ENCODE measurements around the gene CORO2A.

CORO2A gene

DNA sequence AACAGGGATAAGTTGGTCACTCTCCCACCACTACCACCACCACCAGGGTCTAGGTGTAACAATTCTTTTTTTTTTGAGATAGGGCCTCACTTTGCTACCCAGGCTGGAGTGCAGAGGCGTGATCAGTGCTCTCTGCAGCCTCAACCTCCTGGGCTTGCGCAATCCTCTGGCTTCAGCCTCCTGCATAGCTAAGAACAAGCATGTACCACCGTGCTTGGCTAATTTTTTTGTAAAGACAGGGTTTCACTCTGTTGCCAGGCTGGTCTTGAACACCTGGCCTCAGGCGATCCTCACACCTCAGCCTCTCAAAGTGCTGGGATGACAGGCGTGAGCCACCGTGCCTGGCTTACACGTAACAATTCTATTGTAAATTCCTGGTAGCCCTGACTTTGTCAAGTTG lies 27.5 kb downstream of the CORO2A start:
- DNase-seq: no peak

DNA sequence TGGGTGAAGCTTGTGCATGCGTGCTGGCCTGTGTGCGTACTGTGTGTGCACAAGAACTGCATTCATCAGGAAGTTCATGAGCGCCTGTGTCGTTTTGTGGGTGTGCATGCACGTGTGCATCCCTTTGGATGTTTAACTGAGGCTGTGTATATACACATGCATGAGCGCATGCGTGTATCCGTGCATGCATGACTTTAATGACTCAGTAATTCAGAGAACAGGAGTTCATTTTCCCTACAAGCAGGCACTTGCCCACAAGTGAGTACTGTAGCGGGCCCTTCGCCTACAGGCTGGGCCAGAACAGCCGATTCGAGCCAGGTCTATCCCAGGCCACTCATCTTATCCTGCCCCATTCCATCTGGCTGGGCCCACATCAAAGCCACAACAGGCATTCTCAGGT lies 29.8 kb downstream of the CORO2A start:
- DNase-seq: no peak

DNA sequence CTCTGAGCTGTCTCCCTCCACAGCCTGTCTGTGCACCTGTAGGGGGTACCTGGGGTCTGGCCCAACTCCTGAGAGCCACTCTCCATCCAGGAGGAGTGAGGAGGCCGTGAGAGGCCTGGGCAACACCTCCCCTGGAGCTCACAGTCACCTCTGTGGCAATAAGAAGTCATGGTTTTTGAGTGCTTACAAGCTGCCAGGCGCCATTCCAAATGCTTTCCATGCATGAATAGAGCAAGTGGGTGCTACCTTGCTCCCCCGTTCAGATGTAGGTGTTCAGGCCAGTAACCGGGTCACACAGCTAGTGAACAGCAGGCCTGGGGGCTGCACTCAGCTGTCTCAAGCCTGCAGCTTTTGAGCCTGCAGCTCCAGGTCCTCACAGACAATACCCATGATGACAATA lies 30.6 kb downstream of the CORO2A start:
- no peak for DNase-seq

DNA sequence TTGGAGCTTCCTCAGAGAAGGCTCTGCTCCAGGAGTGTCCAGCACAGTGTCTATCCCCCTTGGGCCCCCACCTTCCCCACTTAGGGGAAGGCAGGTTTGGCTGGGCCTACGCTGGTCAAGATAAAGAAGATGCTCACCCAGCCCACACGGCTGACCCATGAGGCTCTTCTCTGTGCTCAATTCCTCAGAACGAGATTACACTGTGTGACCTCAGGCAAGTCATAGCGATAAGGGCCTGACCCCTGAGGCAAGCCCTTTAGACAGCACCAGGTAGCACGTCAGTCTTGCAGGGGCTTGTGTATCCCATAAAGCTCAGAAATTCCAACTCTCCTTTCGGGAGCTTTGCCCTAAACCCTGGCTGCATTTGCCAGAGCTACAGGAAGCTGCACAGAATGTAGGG lies 32.6 kb downstream of the CORO2A start:
- no peak for DNase-seq

DNA sequence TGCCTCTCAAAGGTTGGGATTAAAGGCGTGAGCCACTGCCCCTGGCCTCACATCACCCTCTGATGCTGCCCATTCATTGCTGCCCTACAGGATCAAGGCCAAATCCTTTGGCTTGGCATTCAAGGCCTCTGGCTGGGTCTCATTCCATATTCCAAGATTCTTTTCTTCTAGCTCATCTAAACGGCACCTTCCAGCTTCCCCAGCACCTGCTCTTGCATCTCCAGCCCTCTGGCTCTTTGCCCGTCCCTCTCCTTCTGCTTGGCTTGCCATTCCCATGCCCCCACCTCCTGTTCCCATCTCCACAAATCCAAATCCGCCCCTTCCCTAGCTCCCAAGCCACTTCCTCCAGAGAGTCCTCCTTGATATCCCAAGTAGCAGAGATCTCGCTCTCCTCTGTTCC lies 33.1 kb downstream of the CORO2A start:
- DNase-seq: no peak

DNA sequence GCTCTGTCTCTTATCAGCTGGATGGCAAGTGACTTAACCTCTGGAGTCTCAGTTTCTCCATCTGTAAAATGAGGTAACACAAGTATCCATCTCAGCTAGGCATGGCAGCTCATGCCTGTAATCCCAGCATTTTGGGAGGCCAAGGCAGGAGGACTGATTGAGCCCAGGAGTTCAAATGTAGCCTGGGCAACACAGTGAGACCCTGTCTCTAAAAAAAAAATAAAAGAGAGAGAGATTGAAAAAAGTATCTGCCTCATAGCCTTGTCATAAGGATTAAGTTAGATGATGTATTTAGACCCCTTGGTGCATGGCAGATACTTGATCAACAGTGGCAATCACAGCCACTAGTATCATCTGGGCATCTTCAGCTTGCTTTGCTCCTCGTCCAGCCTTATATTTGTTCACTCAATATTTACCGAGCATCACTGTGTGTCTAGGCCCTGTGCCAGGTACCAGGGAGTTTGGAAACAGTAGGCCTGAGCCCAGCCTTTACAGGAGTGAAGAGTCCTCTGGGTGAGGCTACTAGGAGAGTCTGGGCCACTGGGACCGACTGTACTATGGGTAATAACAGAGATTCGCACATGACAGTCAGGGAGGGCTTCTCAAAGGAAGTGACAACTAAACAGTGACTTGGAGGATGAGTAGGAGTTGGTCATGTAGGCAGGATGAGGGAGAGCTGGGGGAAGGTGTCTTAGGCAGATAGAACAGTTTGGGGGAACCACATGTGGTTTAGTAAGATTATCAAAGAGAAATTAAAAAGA lies 34.2 kb downstream of the CORO2A start:
- peak; percentile 36 for DNase-seq

DNA sequence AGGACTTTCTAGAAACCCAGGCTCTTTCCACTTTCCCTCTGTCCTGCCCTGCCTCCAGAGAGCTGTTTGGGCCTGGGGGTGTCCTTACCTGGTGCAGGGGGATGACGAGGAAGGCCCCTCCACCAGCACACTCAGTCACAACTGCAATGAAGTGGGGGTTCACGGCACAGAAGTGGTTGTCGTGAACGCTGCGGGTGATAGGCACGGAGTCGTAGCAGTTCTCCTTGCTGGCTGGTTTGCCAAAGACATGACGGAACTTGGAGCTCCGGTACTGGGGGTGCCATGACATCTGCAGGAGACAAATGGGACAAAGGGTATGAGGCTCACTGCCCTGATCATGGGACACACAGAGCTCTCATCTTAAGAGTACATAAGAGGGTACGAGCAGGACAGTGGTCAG lies 35.1 kb downstream of the CORO2A start:
- no peak for DNase-seq

DNA sequence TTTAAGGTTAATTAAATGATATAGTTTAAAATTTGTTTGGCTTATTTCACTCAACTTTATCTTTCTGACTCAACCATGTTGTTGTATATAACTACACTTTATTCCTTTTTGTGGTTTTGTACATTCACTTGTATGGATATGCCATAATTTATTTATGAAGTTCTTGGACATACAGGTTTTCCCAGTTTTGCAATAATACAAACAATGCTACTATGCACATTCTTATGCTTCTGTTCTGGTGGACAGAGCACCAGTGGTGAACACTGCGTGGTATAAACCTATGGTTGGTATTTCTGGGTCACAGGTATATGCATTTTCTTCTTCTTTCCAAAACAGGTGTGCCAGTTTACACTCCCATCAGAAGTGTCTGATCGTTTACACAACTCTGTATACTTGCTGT lies 37.8 kb downstream of the CORO2A start:
- no peak for DNase-seq

DNA sequence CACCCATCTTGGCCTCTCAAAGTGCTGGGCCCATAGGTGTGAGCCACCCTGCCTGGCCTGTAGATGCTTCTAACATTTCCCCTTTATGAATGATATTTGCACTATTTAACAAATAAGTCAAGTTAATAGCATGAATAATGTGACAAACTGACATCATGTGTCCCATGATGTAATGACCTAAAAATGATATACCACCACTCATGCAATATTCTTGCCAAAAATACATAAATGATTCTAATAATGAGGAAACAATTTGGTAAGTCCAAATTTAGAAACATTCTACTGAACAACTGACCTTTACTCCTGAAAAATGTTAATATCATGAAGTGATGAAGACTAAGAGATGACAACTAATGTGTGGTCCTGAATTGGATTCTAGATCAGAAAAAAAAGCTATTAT lies 39.9 kb downstream of the CORO2A start:
- no peak for DNase-seq

DNA sequence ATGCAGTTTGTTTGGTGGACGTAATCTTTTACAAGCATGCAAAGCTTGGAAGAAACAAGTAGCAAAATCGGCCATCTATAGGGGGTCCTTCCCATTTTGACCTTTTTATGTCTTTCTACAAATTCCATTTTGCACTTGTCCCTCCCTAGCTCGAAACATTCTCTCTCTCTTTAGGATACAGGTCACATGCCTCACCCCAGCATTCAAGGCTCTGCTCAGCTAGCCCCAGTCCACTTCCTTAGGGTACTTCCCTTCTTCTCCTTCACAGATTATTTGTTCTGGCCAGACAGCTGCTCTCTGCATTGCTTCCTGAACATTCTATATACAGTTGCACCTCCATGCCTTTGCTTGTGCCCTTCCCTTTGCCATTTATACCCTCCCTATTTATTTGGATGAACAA lies 41.7 kb downstream of the CORO2A start:
- DNase-seq: no peak

DNA sequence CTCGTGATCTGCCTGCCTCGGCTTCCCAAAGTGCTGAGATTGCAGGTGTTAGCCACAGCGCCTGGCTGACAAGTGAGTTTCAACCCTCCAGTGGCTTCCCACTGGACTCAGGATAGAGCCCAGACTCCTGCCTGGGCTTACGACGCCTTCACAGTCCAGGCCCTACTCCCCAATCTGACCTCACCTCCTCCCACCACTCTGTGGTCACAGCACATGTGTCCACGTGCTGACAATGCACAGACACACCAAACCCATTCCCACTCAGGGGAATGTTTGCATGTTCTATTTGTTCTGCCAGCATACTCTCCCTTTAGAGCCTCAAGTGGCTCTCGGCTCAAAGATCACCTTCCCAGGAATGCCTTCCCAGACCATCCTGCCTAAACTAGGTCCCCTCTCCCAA lies 42.3 kb downstream of the CORO2A start:
- DNase-seq: no peak

DNA sequence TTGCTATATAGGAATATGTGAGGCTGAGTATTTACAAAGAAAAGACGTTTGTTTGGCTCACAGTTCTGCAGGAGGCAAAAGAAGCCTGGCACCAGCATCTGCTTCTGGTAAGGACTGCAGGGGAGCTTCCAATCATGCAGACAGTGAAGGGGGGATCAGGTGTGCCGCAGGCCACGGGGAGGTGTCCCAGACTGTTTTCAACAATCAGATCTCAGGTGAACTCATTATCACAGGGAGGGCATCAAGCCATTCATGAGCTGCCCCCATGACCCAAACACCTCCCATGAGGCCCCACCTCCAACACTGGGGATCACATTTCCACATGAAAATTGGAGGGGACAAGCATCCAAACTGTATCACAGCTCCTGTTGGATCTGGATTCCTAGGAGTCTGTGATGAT lies 43.0 kb downstream of the CORO2A start:
- no peak for DNase-seq

DNA sequence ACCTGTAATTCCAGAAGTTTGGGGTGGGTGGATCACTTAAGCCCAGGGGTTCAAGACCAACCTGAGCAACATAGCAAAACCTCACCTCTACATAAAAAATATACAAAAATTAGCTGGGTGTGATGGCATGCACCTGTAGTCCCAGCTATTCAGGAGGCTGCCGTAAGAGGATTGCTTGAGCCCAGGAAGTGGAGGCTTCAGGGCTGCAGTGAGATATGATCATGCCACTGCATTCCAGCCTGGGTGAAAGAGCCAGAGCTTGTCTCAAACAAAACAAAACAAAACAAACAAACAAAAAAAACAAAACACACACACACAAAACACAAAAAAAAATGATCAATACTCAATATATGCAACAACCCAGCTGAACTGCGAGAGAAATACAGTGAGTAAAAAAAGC lies 44.0 kb downstream of the CORO2A start:
- DNase-seq: no peak

DNA sequence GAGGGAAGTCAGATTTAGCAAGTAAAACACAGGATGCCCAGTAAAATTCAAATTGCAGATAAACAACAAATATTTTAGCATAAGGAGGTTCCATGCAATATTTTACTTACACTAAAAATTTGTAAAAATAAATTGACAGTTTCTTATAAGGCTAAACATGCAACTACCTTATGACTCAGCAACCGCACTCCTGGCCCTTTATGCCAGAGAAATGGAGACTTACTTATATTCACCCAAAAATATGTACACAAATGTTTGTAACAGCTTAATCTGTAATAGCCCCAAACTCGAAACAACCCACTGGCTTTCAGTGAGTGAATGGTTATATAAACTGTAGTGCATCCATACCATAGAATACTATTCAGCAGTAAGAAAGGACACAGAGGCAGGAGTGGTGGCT lies 44.9 kb downstream of the CORO2A start:
- DNase-seq: peak; percentile 33

DNA sequence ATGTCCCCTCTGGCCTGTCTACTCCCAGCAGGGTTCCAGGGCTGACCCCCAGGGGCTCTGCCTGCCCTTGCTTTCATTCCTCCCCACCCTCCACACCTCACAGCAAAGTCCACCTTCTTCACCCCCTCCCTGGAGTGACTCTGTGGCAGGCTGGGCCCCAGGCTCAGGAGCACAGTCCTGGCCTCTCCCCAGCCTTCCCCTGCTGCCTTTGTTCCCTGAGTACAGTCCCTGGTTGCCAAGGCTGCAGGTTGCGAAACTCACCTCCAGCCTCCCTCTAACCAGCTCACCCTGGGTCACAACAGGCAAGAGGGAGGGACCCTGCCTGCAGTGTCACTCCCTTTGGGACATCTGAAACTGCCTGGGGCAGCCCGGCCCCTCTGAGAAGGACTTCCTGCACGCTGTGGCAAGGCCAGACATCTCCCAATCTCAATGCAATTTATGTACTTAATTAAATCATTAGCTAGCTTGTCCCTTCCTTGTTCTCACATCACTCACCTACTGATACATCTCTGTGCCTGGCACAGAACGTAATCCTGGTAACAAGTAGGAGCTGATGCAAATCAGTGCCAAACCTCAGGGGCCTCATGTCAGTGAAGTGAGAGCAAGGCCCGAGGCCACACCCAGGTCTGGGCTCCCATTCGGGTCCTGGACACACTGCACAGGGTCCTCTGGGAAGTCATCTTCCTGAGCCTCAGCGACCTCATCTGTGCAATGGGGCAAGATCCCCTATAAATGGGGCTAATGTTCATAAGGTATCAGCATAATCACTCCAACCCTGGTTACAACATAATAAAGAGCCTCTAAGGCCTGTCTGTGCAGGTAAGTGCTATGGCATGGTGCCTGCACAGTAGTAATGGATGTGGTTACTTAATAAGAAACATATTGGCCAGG lies 46.1 kb downstream of the CORO2A start:
- no peak for DNase-seq

DNA sequence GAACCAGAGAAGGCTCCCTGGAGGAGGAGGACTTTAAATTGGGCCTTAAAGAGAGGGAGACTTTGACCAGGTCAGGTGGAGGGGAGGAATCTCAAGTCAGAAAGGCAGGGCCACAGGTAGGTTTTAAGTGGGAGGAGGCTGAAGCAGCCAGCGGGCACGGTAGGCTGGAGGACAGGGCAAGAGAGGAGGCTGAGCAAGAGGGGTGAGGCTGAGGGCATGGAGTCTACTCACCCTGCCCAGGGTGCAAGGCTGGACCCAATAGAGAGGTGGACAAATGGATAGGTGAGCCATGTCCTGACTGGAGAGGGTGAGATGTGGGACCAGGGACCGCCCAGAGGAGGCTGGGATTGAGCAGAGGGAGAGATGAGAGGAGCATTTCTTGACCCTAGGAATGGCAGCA lies 47.8 kb downstream of the CORO2A start:
- DNase-seq: no peak

DNA sequence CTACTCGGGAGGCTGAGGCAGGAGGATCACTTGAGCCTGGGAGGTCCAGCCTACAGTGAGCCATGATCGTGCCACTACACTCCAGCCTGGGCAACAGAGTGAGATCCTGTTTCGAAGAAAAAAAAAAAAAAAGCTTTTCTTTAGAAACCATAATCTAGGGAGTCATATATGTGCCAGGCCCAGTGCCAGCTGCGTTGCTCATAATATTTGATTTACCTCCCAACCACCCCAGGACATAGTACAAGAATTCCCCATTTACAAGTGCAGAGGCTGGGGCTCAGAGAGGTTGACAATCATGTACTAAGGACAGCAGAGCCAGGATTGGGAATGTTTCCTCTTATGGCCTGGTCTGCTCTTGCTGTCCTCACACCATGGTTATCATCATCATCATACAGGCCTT lies 48.4 kb downstream of the CORO2A start:
- DNase-seq: no peak

DNA sequence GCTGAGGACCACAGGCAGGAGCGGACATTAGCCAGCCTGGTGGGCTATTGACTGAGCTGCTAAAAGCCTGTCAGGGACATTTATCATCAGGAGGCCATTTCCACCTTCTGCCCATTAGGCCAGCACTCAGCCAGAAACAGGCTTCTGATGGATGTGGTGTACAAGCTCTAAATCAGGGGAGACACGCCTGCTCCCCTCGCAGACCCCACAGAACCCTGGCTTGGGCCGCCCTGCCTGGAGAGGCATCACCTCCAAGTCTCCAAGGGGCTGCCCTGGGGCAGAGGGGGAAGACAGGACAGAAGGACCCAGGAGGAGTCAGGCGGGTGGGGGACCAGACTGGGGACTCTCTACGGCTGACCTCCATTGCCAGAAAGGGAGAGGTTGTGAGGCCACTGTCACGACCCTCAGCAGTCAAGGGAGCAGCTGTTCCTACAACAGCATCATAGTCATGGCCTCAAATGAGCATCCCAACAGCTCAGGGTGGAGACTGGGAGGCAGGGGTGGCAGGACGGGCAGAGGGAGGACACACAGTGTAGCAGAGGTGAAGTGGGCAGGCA lies 49.4 kb downstream of the CORO2A start:
- DNase-seq: no peak

DNA sequence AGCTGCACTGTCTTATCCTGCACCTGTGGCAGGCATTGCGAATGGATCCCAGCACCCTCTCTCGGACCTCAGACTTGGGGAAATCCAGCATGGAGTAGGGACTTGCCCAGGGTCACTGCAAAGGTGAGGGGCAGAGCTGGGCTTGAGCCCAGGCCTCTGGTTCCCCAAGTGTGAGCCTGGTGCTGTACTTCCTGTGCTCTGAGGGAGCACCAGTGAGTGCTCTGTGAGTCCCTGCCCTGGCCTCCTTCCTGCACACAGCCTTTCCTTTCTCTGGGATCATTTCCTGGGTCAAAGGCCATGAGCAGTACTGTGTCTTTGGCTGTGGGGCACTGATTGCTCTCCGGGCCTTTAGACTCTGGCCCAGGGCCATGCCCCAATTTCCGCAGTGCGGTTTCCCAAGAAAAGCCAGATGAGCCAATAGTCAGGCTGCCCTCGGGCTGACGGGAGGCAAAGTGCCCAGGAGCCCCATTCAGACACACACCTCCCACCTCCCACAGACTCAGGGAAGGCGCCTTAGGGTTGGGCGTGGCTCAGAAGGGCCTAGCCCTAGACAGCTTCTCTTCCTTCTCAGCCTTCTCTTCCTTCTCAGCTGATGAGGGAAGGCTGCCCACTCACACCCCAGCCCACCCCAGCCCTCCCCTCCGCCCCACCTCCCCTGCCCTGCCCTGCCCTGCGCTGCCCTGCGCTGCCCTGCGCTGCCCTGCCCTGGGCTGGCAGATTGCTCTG lies 50.1 kb downstream of the CORO2A start:
- no peak for DNase-seq

DNA sequence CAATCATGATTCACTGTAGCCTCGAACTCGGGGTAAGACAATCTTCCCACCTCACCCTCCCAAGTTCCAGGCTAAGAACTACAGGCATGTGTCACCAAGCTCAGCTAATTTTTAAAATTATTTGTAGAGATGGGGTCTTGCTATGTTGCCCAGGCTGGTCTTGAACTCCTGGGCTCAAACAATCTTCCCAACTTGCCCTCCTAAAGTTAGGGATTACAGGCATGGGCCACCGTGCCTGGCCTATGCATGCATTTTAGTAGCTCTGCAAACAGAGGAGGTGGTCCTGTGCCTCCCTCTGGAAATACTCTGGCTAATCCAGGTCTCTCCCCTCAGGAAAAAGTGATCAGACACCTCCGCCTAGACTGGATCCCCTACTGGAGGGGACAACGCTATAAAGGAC lies 51.9 kb downstream of the CORO2A start:
- DNase-seq: no peak

DNA sequence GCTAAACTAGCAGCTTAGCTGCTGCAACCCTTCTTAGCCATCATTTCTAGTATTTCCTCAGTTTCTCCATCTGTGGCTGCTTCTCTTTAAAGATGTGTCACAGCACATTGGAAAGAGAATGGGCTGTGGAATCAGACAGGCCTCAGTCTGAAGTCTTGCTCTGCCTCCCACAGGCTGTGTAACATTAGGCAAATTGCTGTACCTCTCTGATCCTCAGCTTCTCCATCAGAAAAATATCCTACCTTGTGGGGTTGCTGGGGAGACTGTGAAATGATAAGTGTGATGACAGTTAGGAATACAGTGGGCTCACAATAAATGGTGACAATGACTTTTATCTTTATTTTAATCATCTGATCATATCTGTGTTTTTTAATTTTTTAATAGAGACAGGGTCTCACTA lies 55.9 kb downstream of the CORO2A start:
- DNase-seq: no peak

DNA sequence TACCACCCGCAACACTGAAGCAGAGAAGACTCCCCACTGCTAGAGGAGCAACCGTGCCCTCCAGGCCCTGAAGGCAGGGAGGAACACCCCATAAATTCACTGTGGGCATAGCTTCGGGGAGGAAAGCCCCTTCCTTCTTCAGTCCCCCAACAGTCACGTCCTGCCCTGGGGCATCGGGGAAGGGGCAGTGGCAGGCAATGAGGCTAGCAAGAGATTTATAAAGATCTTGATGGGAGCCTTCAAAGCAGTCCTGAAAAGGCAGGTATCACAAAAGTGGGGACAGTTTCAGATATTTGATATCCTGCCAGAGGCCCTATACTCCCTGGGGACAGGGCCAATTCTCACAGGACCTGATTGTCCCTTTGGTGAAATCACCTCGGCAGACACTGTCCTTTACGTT lies 56.5 kb downstream of the CORO2A start:
- DNase-seq: no peak

DNA sequence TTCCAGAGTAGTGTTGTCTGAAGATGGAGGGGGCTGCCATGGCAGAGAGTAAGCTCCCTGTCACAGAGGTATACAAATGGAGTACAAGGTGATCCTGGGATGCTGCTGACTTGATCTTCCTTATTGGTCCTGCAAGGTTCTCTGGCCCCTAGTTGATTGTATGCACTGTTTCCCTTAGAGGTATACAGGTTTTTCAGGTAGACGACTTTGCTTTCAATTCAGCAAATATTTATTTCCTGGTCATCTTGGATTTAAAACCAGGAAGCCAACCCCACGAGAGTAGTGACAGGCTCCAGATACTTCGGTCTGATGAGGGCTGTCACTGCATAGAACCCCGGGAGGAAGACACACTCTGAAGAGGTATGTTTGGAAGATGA lies 56.9 kb downstream of the CORO2A start:
- no peak for DNase-seq
